ENCODE results near the gene RPA3. TPM values are rescaled to one million over a fixed set of nuclear protein-coding genes. Genes with fewer than 3 reads are reported as not detected.

RPA3 gene
- total RNA-seq, 2 experiments from 2014 or later, result 188 to 203 TPM

GRCh38 chr7:7737674-7738073, 19.3 kb upstream of the RPA3 start:
- intact Hi-C loops (cut with micrococcal nuclease), result no loop called here
- no peak overlapping the region for H3K4me3 Mint-ChIP-seq
- CTCF ChIA-PET, result interaction anchor here (2.2 kb wide), 1 partner anchor 18 kb away, joined by 6 read pairs; the partner anchor contains the start of gene RPA3

DNA sequence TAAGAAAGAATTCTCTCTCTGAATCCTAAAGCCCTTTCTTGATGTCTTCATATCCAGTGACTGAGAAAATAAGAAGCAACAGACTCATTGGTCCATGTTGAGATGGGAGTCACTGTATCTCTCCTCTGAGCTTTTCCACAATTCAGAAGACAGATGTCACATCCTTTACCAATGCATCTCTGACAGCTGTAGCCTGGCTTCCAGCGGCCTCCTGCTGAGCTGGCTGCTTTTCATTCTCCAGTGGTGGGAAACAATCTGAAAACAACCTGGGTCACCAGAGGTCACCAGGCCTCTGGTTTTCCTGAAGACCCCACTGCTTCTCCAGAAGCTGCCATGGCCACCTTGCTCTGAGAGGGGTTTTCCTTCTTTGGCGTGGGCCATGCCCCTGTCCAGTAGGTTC, 18.3 kb upstream of the RPA3 start:
- ChIA-PET CTCF (interaction anchor here (1.4 kb wide), 1 partner anchor 24 kb away, joined by 3 read pairs; no protein-coding TSS in a partner anchor), POLR2A (no interaction called here)
- DNase-seq (no peak), ATAC-seq (no peak)
- Mint-ChIP-seq H3K9me3 (no peaks in the 10 kb centered on the region), H3K27me3 (no peaks in the 10 kb centered on the region), H3K27ac (no peak overlapping the region), H3K4me3 (no peak overlapping the region), H3K4me1 (ENCODE audit: low read depth) (peaks cover 26% of the 10 kb centered on the region), H3K36me3 (ENCODE audit: low read depth) (no peaks in the 10 kb centered on the region)
- TF ChIP-seq CTCF (IDR thresholded peaks at IDR 0.05), result no peak
- intact Hi-C loops (cut with micrococcal nuclease), result no loop called here

More at GRCh38 chr7:7737674-7738073, 19.3 kb upstream of the RPA3 start:
- POLR2A ChIA-PET, result no interaction called here
- Mint-ChIP-seq H3K4me1 (ENCODE audit: low read depth) (peaks cover 26% of the 10 kb centered on the region), H3K27ac (no peak overlapping the region), H3K36me3 (ENCODE audit: low read depth) (no peaks in the 10 kb centered on the region), H3K9me3 (no peaks in the 10 kb centered on the region), H3K27me3 (no peaks in the 10 kb centered on the region)
- ATAC-seq (no peak), DNase-seq (no peak)
- TF ChIP-seq CTCF (IDR thresholded peaks at IDR 0.05), result no peak

DNA sequence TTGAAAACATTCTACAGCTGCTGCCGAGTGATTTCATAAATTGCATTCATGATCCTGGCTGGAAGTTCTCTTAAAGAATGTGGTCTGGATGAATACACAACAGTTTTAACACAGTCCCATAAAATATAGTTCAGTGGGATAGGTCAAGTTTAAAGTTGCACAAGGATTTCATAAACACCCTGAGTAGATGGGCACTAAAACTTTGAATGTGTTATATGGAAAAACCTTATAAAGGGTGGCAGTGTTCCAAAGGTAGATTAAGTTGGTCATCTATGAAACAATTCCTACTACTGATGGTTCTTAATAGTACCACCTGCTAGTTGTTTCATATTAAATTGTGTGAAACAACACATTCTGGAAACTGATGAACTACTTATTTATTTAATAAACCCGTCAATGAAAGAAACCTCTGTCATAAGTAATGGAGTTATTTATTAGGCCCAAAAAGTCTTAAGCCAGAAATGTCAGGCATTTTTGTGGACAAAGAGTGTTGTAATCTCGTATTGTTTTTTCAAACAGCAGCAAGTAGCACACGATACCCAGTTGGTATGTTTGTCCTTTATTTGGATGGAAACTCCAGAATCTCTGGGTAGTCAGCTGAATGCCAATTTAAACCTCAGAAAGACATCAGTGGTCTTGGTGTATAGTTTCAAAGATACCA, 14.3 kb upstream of the RPA3 start:
- ATAC-seq (peak; percentile 27), DNase-seq (no peak)
- H3K4me3 Mint-ChIP-seq, result no peak overlapping the region
- H3K4me1 Mint-ChIP-seq (ENCODE audit: low read depth), result peaks cover 9% of the 10 kb centered on the region
- CTCF ChIA-PET, result no interaction called here
- no peaks in the 10 kb centered on the region for H3K27me3 Mint-ChIP-seq
- TF ChIP-seq CTCF (IDR thresholded peaks at IDR 0.05), result no peak
- no peaks in the 10 kb centered on the region for H3K36me3 Mint-ChIP-seq (ENCODE audit: low read depth)
- intact Hi-C loops (cut with micrococcal nuclease), result no loop called here
- no peaks in the 10 kb centered on the region for H3K9me3 Mint-ChIP-seq
- H3K27ac Mint-ChIP-seq, result no peak overlapping the region
- POLR2A ChIA-PET, result interaction anchor here (1.1 kb wide), 1 partner anchor 64 kb away, joined by 3 read pairs; no protein-coding TSS in a partner anchor

- ChIA-PET CTCF (interaction anchor here (1.0 kb wide), 1 partner anchor 29 kb away, joined by 3 read pairs; no protein-coding TSS in a partner anchor), POLR2A (interaction anchor here (0.6 kb wide), 1 partner anchor 189 kb away, joined by 4 read pairs; no protein-coding TSS in a partner anchor)
- DNase-seq, result no peak
- Mint-ChIP-seq H3K27ac (no peak overlapping the region), H3K27me3 (no peaks in the 10 kb centered on the region), H3K36me3 (ENCODE audit: low read depth) (no peaks in the 10 kb centered on the region), H3K4me1 (ENCODE audit: low read depth) (peaks cover 9% of the 10 kb centered on the region), H3K4me3 (no peak overlapping the region), H3K9me3 (no peaks in the 10 kb centered on the region)
- no peak for TF ChIP-seq CTCF (IDR thresholded peaks at IDR 0.05)
- no peak for ATAC-seq
- intact Hi-C loops (cut with micrococcal nuclease), result no loop called here
Observed at GRCh38 chr7:7731732-7732131, 13.3 kb upstream of the RPA3 start.
